Neural crest cell (in vitro differentiated cells): Measurements from ENCODE around the gene LSS. TPM values are rescaled to one million over a fixed set of nuclear protein-coding genes. Genes with fewer than 3 reads are reported as not detected.
"Not testable (repeated sequence)": the region's sequence is repeated elsewhere in the genome, so short reads cannot be mapped to it uniquely, and the experiment has no call there.

Experiments
- DNase-seq: peaks from one replicate; pipeline ENCODE4 v3.0.0; 2021; ENCODE audit warnings: low read depth, mixed read lengths, low spot score
- H3K27ac Mint-ChIP-seq: one replicate; pipeline ENCODE4 v1.8.0; 2021; ENCODE audit warnings: mild to moderate bottlenecking, mixed read lengths; ENCODE audit not compliant: unreplicated experiment
- H3K27me3 Mint-ChIP-seq: 2 replicates; pipeline ENCODE4 v1.8.0; 2021; ENCODE audit warnings: low read depth, mild to moderate bottlenecking, mixed read lengths
- H3K36me3 Mint-ChIP-seq: 2 replicates; pipeline ENCODE4 v1.8.0; 2021; ENCODE audit warnings: low read depth, mild to moderate bottlenecking, mixed read lengths
- H3K4me1 Mint-ChIP-seq: 2 replicates; pipeline ENCODE4 v1.8.0; 2021; ENCODE audit warnings: mixed read lengths
- H3K4me3 Mint-ChIP-seq: one replicate; pipeline ENCODE4 v1.8.0; 2021; ENCODE audit warnings: mild to moderate bottlenecking, mixed read lengths
- H3K9me3 Mint-ChIP-seq: 2 replicates; pipeline ENCODE4 v1.8.0; 2021; ENCODE audit warnings: mixed read lengths
- total RNA-seq: library from RNA; stranded (reverse); gene quantifications from 2 replicates; pipeline ENCODE4 v1.2.1, GENCODE V29; 2021
- TF ChIP-seq, protein P1 (sequence below): fragments of 200-600 bp; sonication (generic); conservative IDR thresholded peaks from 2 replicates; pipeline ENCODE4 v1.5.0; 2021; ENCODE audit warnings: antibody characterized with exemption, mild to moderate bottlenecking

LSS gene
- total RNA-seq, 1 donor from 2014 or later: 225 TPM

DNA sequence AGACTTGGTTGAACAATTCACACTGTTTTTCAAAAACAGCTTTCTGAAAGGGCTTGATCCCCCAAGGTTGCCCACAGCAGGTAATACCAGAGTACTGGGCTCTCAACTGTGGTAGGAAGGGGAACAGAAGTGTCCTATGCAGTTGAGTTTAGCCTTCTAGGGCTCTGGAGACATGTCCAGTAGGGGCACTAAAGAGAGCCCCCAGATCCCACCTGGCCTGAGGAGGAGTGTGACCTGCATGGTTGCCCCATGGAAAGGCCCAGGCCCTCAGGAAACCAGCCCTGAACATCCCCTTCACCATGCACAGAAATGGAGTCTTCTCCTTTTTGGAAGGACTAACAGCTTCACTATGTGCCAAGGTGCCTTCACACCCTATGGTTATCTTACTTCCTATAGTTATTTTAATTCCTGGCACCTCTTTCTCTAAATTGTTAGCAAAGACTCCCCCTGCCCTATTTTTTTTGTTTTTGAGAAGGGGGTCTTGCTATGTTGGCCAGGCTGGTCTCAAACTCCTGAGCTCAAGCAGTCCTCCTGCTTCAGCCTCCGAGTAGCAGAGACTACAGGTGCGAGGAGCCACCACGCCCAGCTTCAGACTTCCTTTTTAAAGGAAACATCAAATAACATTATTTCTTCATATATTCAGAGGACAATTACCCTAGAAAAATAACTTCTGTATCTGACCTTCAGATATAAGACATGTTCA is 16.8 kb upstream of the LSS start:
- Mint-ChIP-seq H3K9me3 (no peaks in the 10 kb centered on the region), H3K4me3 (no peak overlapping the region), H3K27me3 (no peaks in the 10 kb centered on the region), H3K4me1 (no peaks in the 10 kb centered on the region), H3K27ac (no peak overlapping the region), H3K36me3 (peaks cover 17% of the 10 kb centered on the region)
- no peak for DNase-seq
- TF ChIP-seq, protein P1, sequence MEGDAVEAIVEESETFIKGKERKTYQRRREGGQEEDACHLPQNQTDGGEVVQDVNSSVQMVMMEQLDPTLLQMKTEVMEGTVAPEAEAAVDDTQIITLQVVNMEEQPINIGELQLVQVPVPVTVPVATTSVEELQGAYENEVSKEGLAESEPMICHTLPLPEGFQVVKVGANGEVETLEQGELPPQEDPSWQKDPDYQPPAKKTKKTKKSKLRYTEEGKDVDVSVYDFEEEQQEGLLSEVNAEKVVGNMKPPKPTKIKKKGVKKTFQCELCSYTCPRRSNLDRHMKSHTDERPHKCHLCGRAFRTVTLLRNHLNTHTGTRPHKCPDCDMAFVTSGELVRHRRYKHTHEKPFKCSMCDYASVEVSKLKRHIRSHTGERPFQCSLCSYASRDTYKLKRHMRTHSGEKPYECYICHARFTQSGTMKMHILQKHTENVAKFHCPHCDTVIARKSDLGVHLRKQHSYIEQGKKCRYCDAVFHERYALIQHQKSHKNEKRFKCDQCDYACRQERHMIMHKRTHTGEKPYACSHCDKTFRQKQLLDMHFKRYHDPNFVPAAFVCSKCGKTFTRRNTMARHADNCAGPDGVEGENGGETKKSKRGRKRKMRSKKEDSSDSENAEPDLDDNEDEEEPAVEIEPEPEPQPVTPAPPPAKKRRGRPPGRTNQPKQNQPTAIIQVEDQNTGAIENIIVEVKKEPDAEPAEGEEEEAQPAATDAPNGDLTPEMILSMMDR: no peak

DNA sequence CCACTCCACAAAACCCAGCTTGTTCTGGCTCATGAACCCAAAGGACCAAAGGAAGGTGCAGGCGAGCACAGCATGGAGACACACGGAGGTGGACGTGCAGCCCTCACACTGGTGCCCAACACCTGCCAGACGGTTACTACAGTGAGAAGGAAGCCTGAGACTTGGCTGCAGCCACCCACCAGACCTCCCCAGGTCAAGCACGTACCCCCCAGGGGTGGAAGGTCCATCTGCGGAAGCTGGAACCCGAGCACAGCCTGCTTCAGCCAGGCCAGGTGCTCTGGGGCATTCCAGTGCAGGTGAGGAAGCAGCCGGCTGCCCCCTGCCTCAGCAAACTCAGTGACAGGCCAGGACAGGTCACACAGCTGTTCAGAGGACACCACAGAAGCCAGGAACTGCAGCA is 16.0 kb upstream of the LSS start:
- Mint-ChIP-seq H3K36me3 (peaks cover 22% of the 10 kb centered on the region), H3K9me3 (no peaks in the 10 kb centered on the region)
- TF ChIP-seq, protein P1: no peak

DNA sequence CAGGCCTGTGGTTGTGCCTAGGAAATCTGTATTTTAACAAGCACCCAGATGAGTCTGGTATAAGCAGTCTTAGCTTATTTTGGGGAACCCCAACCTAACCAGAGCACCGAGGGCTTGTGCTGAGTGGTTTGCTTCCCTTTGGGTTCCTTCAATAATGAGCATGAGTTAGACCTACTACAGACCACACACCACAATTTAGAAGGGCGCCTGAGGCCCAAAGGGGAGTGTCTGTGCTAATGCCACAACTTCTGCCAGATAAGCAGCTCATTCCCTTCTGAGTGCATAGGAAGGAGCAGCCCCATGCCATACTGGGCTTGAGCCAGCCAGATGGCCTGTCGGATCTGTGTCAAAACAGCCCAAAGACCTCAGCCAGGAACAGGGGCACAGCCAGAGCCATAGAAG is 15.4 kb upstream of the LSS start:
- H3K27ac Mint-ChIP-seq: no peak overlapping the region
- no peaks in the 10 kb centered on the region for H3K4me1 Mint-ChIP-seq
- no peak for DNase-seq
- peaks cover 28% of the 10 kb centered on the region for H3K36me3 Mint-ChIP-seq
- H3K27me3 Mint-ChIP-seq: no peaks in the 10 kb centered on the region
- TF ChIP-seq, protein P1: no peak
- no peak overlapping the region for H3K4me3 Mint-ChIP-seq
- no peaks in the 10 kb centered on the region for H3K9me3 Mint-ChIP-seq

More for the DNA sequence above, 16.0 kb upstream of the LSS start:
- Mint-ChIP-seq H3K4me3 (no peak overlapping the region), H3K4me1 (no peaks in the 10 kb centered on the region), H3K27me3 (no peaks in the 10 kb centered on the region), H3K27ac (no peak overlapping the region)
- DNase-seq: no peak

DNA sequence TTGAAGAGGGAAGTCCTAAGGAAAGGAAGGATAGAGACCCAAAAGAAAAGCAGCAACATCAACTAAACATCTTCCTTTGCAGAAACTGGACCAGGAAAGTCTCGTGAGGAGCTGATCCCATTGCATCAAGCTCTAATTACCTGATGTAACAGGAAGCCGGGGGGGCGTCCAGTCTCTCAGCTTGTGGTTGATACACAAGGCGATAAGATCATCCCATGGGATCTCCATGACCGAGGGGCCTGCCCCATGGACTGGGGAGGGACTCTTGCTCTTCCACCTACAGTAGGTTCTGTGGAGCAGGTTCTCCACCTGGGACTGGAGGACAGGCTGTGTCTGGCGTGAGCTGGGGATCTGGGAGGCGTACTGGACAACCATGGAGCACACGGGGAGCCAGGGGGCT is 14.8 kb upstream of the LSS start:
- Mint-ChIP-seq H3K4me1 (no peaks in the 10 kb centered on the region), H3K4me3 (no peak overlapping the region), H3K27ac (no peak overlapping the region), H3K36me3 (peaks cover 32% of the 10 kb centered on the region), H3K27me3 (no peaks in the 10 kb centered on the region), H3K9me3 (no peaks in the 10 kb centered on the region)
- DNase-seq: no peak
- TF ChIP-seq, protein P1: no peak

DNA sequence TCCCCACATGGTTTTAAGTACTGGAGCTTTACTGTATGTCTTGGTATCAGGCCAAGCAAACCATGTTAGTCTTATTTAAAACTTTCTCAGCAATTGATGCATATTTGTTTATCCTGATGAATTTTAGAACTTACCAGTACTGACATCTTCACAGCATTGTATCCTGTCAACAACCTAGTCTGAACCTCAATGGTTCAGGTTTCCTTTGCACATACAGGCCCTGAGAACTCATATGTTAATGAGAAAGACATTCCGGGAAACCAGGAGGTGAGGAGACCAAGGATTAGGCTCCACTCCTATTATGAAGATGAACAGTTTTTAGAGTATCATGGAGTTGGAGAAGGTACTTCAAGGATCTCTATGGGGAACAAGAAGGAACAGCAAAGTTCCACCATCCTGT is 13.0 kb upstream of the LSS start:
- H3K27ac Mint-ChIP-seq, H3K9me3 Mint-ChIP-seq, H3K27me3 Mint-ChIP-seq, H3K4me1 Mint-ChIP-seq, H3K4me3 Mint-ChIP-seq, DNase-seq: not testable (repeated sequence)
- peaks cover 32% of the 10 kb centered on the region for H3K36me3 Mint-ChIP-seq

DNA sequence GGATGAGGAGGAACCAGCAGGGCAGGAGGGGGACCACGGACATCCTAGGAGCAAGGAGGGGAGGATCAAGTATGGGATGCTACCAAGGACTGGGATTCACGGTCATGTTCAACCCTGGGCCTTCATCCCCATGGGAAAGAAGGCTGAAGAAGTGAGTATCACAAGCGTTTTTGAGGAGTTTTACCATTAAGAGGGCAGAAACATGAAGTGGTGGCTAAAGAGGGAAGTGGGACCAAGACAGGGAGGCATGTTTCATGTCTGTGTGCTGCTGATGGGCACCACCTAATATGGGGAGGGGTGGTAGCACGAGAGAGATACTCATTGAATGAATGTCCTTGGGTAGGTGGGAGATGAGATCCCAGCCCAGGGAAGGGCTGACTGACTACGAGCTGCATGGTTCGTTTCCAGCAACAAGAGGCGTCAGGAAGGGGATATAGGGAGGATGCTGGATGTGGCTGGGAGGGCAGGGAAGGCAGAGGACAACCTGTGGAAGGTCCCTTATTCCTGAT is 11.3 kb upstream of the LSS start:
- H3K36me3 Mint-ChIP-seq: peaks cover 41% of the 10 kb centered on the region
- no peaks in the 10 kb centered on the region for H3K9me3 Mint-ChIP-seq
- H3K4me3 Mint-ChIP-seq: no peak overlapping the region
- no peak for DNase-seq
- H3K4me1 Mint-ChIP-seq: no peaks in the 10 kb centered on the region
- no peak overlapping the region for H3K27ac Mint-ChIP-seq
- TF ChIP-seq, protein P1: no peak
- no peaks in the 10 kb centered on the region for H3K27me3 Mint-ChIP-seq
